Activated CD4-positive, alpha-beta memory T cell treated with anti-CD3 and anti-CD28 coated beads for 36 hours (primary cell): ENCODE data around the gene BCAP29. TPM values are rescaled to one million over a fixed set of nuclear protein-coding genes. Genes with fewer than 3 reads are reported as not detected.

Experiments used
- CTCF ChIA-PET: fragments of 350-600 bp; sonication (Branson Sonifier 250); formaldehyde crosslinking; loops from one replicate; lab custom pipeline; 2021; ENCODE audit warnings: antibody characterized with exemption, inconsistent platforms; lab: Charles Lee
- POLR2A ChIA-PET: fragments of 350-600 bp; sonication (Branson Sonifier 250); formaldehyde crosslinking; loops from one replicate; lab custom pipeline; 2021; ENCODE audit warnings: antibody characterized with exemption; lab: Charles Lee
- DNase-seq: peaks from one replicate; pipeline ENCODE4 v3.0.0-alpha.2; 2020
- H3K27ac Mint-ChIP-seq: one replicate; pipeline ENCODE4 v1.8.0; 2021; ENCODE audit warnings: mixed read lengths
- H3K27me3 Mint-ChIP-seq: one replicate; pipeline ENCODE4 v1.8.0; 2021; ENCODE audit warnings: mixed read lengths
- H3K36me3 Mint-ChIP-seq: one replicate; pipeline ENCODE4 v1.8.0; 2021; ENCODE audit warnings: mixed read lengths
- H3K4me1 Mint-ChIP-seq: one replicate; pipeline ENCODE4 v1.8.0; 2021; ENCODE audit warnings: low read depth, mixed read lengths
- H3K4me3 Mint-ChIP-seq: one replicate; pipeline ENCODE4 v1.8.0; 2021; ENCODE audit warnings: mild to moderate bottlenecking, mixed read lengths
- H3K9me3 Mint-ChIP-seq: one replicate; pipeline ENCODE4 v1.8.0; 2021; ENCODE audit warnings: mixed read lengths
- intact Hi-C: fragments of 100-400 bp; cut with micrococcal nuclease; formaldehyde crosslinking; loops from one replicate; pipeline ENCODE4 v1.15.1; 2023
- total RNA-seq, 2 experiments: library from RNA; stranded (reverse); gene quantifications; one replicate each; pipeline ENCODE4 v1.2.3, GENCODE V29; 2021

The BCAP29 gene
- total RNA-seq, 2 experiments from 2014 or later: 42.3 to 42.9 TPM

- Mint-ChIP-seq H3K27me3 (no peaks in the 10 kb centered on the region), H3K36me3 (peaks cover 21% of the 10 kb centered on the region), H3K9me3 (no peaks in the 10 kb centered on the region), H3K27ac (no peak overlapping the region), H3K4me1 (no peaks in the 10 kb centered on the region), H3K4me3 (no peak overlapping the region)
- ChIA-PET POLR2A (no interaction called here), CTCF (no interaction called here)
- intact Hi-C loops: no loop called here
- DNase-seq: no peak
Measured at GRCh38 chr7:107588529-107589130, 8.6 kb downstream of the BCAP29 start.

- Mint-ChIP-seq H3K4me1 (no peaks in the 10 kb centered on the region), H3K27ac (no peak overlapping the region), H3K36me3 (peaks cover 12% of the 10 kb centered on the region), H3K4me3 (no peak overlapping the region), H3K27me3 (no peaks in the 10 kb centered on the region), H3K9me3 (no peaks in the 10 kb centered on the region)
- ChIA-PET POLR2A (no interaction called here), CTCF (no interaction called here)
- intact Hi-C loops: no loop called here
- no peak for DNase-seq
Measured at GRCh38 chr7:107591421-107591820, 11.4 kb downstream of the BCAP29 start.

- Mint-ChIP-seq H3K36me3 (peaks cover 13% of the 10 kb centered on the region), H3K9me3 (no peaks in the 10 kb centered on the region), H3K4me1 (no peaks in the 10 kb centered on the region), H3K27ac (no peak overlapping the region), H3K4me3 (no peak overlapping the region), H3K27me3 (no peaks in the 10 kb centered on the region)
- DNase-seq: no peak
- POLR2A ChIA-PET: no interaction called here
- intact Hi-C loops: no loop called here
- CTCF ChIA-PET: no interaction called here
Measured at GRCh38 chr7:107592361-107593024, 12.4 kb downstream of the BCAP29 start.

GRCh38 chr7:107593025-107593410 lies 13.0 kb downstream of the BCAP29 start:
- intact Hi-C loops: no loop called here
- Mint-ChIP-seq H3K36me3 (peaks cover 18% of the 10 kb centered on the region), H3K27ac (no peak overlapping the region), H3K4me1 (no peaks in the 10 kb centered on the region), H3K27me3 (no peaks in the 10 kb centered on the region), H3K9me3 (no peaks in the 10 kb centered on the region), H3K4me3 (no peak overlapping the region)
- DNase-seq: no peak
- ChIA-PET POLR2A (no interaction called here), CTCF (no interaction called here)

- Mint-ChIP-seq H3K9me3 (no peaks in the 10 kb centered on the region), H3K27ac (no peak overlapping the region), H3K4me1 (no peaks in the 10 kb centered on the region), H3K4me3 (no peak overlapping the region), H3K36me3 (peaks cover 19% of the 10 kb centered on the region), H3K27me3 (no peaks in the 10 kb centered on the region)
- CTCF ChIA-PET: no interaction called here
- POLR2A ChIA-PET: no interaction called here
- no peak for DNase-seq
- intact Hi-C loops: no loop called here
Measured at GRCh38 chr7:107594961-107595737, 15.1 kb downstream of the BCAP29 start.

GRCh38 chr7:107596881-107597581 lies 17.0 kb downstream of the BCAP29 start:
- CTCF ChIA-PET: no interaction called here
- POLR2A ChIA-PET: no interaction called here
- DNase-seq: no peak
- Mint-ChIP-seq H3K27me3 (no peaks in the 10 kb centered on the region), H3K27ac (no peak overlapping the region), H3K9me3 (no peaks in the 10 kb centered on the region), H3K4me3 (no peak overlapping the region), H3K4me1 (no peaks in the 10 kb centered on the region), H3K36me3 (peaks cover 25% of the 10 kb centered on the region)
- intact Hi-C loops: no loop called here

- H3K4me3 Mint-ChIP-seq: no peak overlapping the region
- ChIA-PET CTCF (no interaction called here), POLR2A (no interaction called here)
- peaks cover 26% of the 10 kb centered on the region for H3K36me3 Mint-ChIP-seq
- no peaks in the 10 kb centered on the region for H3K4me1 Mint-ChIP-seq
- H3K27me3 Mint-ChIP-seq: no peaks in the 10 kb centered on the region
- no peaks in the 10 kb centered on the region for H3K9me3 Mint-ChIP-seq
- intact Hi-C loops: no loop called here
- DNase-seq: no peak
- no peak overlapping the region for H3K27ac Mint-ChIP-seq
Measured at GRCh38 chr7:107597582-107597916, 17.5 kb downstream of the BCAP29 start.

- H3K4me3 Mint-ChIP-seq: no peak overlapping the region
- POLR2A ChIA-PET: no interaction called here
- H3K27me3 Mint-ChIP-seq: no peaks in the 10 kb centered on the region
- no peaks in the 10 kb centered on the region for H3K4me1 Mint-ChIP-seq
- H3K36me3 Mint-ChIP-seq: peaks cover 27% of the 10 kb centered on the region
- no peak overlapping the region for H3K27ac Mint-ChIP-seq
- DNase-seq: no peak
- CTCF ChIA-PET: no interaction called here
- no peaks in the 10 kb centered on the region for H3K9me3 Mint-ChIP-seq
- intact Hi-C loops: no loop called here
Measured at GRCh38 chr7:107597953-107598352, 17.9 kb downstream of the BCAP29 start.

- no peak overlapping the region for H3K27ac Mint-ChIP-seq
- CTCF ChIA-PET: no interaction called here
- H3K9me3 Mint-ChIP-seq: no peaks in the 10 kb centered on the region
- peaks cover 28% of the 10 kb centered on the region for H3K36me3 Mint-ChIP-seq
- intact Hi-C loops: no loop called here
- H3K4me3 Mint-ChIP-seq: no peak overlapping the region
- POLR2A ChIA-PET: no interaction called here
- DNase-seq: no peak
- H3K4me1 Mint-ChIP-seq: no peaks in the 10 kb centered on the region
- H3K27me3 Mint-ChIP-seq: no peaks in the 10 kb centered on the region
Measured at GRCh38 chr7:107599262-107599661, 19.2 kb downstream of the BCAP29 start.

- Mint-ChIP-seq H3K4me3 (no peak overlapping the region), H3K9me3 (no peaks in the 10 kb centered on the region), H3K4me1 (peaks cover 7% of the 10 kb centered on the region), H3K27me3 (no peaks in the 10 kb centered on the region), H3K36me3 (peaks cover 21% of the 10 kb centered on the region), H3K27ac (no peak overlapping the region)
- ChIA-PET POLR2A (no interaction called here), CTCF (interaction anchor here (1.0 kb wide), 1 partner anchor 99 kb away, joined by 3 read pairs; no protein-coding TSS in a partner anchor)
- intact Hi-C loops: no loop called here
- DNase-seq: no peak
Measured at GRCh38 chr7:107600816-107601215, 20.8 kb downstream of the BCAP29 start.

GRCh38 chr7:107605218-107605815 lies 25.3 kb downstream of the BCAP29 start:
- CTCF ChIA-PET: interaction anchor here (1.1 to 1.2 kb wide), 3 partner anchors 121 to 142 kb away, joined by 3 to 4 read pairs (median 3); no protein-coding TSS in a partner anchor
- POLR2A ChIA-PET: no interaction called here
- H3K4me3 Mint-ChIP-seq: no peak overlapping the region

GRCh38 chr7:107606303-107606702 lies 26.3 kb downstream of the BCAP29 start:
- no peak overlapping the region for H3K27ac Mint-ChIP-seq
- intact Hi-C loops: no loop called here
- no peak for DNase-seq
- H3K4me3 Mint-ChIP-seq: no peak overlapping the region
- peaks cover 7% of the 10 kb centered on the region for H3K4me1 Mint-ChIP-seq
- POLR2A ChIA-PET: no interaction called here
- H3K9me3 Mint-ChIP-seq: no peaks in the 10 kb centered on the region
- H3K27me3 Mint-ChIP-seq: no peaks in the 10 kb centered on the region
- CTCF ChIA-PET: interaction anchor here (1.1 kb wide), 1 partner anchor 120 kb away, joined by 3 read pairs; no protein-coding TSS in a partner anchor
- peaks cover 8% of the 10 kb centered on the region for H3K36me3 Mint-ChIP-seq

More at GRCh38 chr7:107605218-107605815, 25.3 kb downstream of the BCAP29 start:
- H3K27me3 Mint-ChIP-seq: no peaks in the 10 kb centered on the region
- no peak for DNase-seq
- H3K4me1 Mint-ChIP-seq: peaks cover 7% of the 10 kb centered on the region
- intact Hi-C loops: no loop called here
- H3K36me3 Mint-ChIP-seq: peaks cover 14% of the 10 kb centered on the region
- H3K9me3 Mint-ChIP-seq: no peaks in the 10 kb centered on the region
- H3K27ac Mint-ChIP-seq: no peak overlapping the region
